NT2/D1 (cell line): ENCODE data around the gene CPEB3.

Experiments
- YY1 ChIP-seq: IDR thresholded peaks from 2 replicates; pipeline ENCODE4 v1.6.1; 2011; ENCODE audit not compliant: insufficient read length, insufficient read depth
- ZNF274 ChIP-seq: IDR thresholded peaks from 2 replicates; pipeline ENCODE4 v1.6.1; 2011; ENCODE audit warnings: mild to moderate bottlenecking, low read depth, low read length

- no peak for TF ChIP-seq ZNF274
- TF ChIP-seq YY1: no peak
Observed at GRCh38 chr10:92080244-92080643, 210.6 kb downstream of the CPEB3 start.
